Measurements from ENCODE around the gene EGFL7. TPM values are rescaled to one million over a fixed set of nuclear protein-coding genes. Genes with fewer than 3 reads are reported as not detected.

EGFL7 gene
- total and polyA plus RNA-seq, 10 of the 15 experiments (the other 5 are each of a cell fraction or from before 2014, with no cell fraction given), result 0.06 to 0.46 (median 0.19) TPM; not detected in 5

GRCh38 chr9:136648751-136649150, 14.0 kb upstream of the EGFL7 start:
- POLR2A ChIA-PET, result no interaction called here
- Histone ChIP-seq H2AFZ (ENCODE audit: control insufficient read depth, low read depth, low read length) (no peak overlapping the region), H3K4me2 (ENCODE audit: control insufficient read depth, insufficient read depth) (no peak overlapping the region), H3K36me3 (ENCODE audit: control insufficient read depth in 2 of 2, insufficient read depth in 2 of 2, low read length in 1 of 2) (no peaks in the 10 kb centered on the region), H3K27ac (ENCODE audit: control insufficient read depth, insufficient read depth) (no peak overlapping the region), H3K4me3 (no peak overlapping the region), H4K20me1 (ENCODE audit: control insufficient read depth, insufficient read depth) (no peaks in the 10 kb centered on the region), H3K79me2 (ENCODE audit: control insufficient read depth, insufficient read depth, low read length) (no peaks in the 10 kb centered on the region), H3K27me3 (replicated peaks in 1 of 2; ENCODE audit: control insufficient read depth in 2 of 2, insufficient read depth in 2 of 2, low read length in 1 of 2) (peaks cover 0 to 5% of the 10 kb centered on the region in 2 experiments; a peak in 3 of 4 replicates), H3K9ac (ENCODE audit: control insufficient read depth, insufficient read depth, low read length) (no peak overlapping the region), H3K9me3 (replicated peaks; ENCODE audit: control insufficient read depth, insufficient read depth, low read length) (no peaks in the 10 kb centered on the region), H3K4me1 (ENCODE audit: control insufficient read depth, insufficient read depth, low read length) (peaks cover 12% of the 10 kb centered on the region)
- intact Hi-C loops (cut with micrococcal nuclease; ENCODE audit: unreplicated experiment), result no loop called here
- no TSS peak for BruUV-seq (replicated peaks)
- WGBS (ENCODE audit: insufficient coverage, insufficient replicate concordance, low lambda C conversion rate, missing lambda C conversion rate), result 24% methylated on average over 16 of the region's 16 CpGs
- SMC1A ChIA-PET (ENCODE audit: uncharacterized antibody, unreplicated experiment), result no interaction called here
- ATAC-seq, result no peak
- DNase-seq (ENCODE audit: low read depth, low spot score), result no peak
- in situ Hi-C loops (cut with MboI), result no loop called here
- CTCF ChIA-PET, result interaction anchor here (0.9 to 1.1 kb wide), 2 partner anchors 23 to 163 kb away, joined by 3 read pairs; no protein-coding TSS in a partner anchor
- no peak for FAIRE-seq
- RAD21 ChIA-PET (ENCODE audit: unreplicated experiment), result no interaction called here
- TF ChIP-seq MTA3 (IDR thresholded peaks at IDR 0.05; ENCODE audit: borderline replicate concordance, low read length), result no peak
- no peak for TF ChIP-seq ESRRA (IDR thresholded peaks at IDR 0.05; ENCODE audit: low read length)
- no peak for TF ChIP-seq E2F4 (IDR thresholded peaks at IDR 0.05; ENCODE audit: low read depth, low read length)
- TF ChIP-seq ELK1 (IDR thresholded peaks at IDR 0.05; ENCODE audit: low read depth, low read length), result no peak
- TF ChIP-seq CHD2 (IDR thresholded peaks at IDR 0.05; ENCODE audit: borderline replicate concordance, low read depth, low read length), result no peak
- no peak for TF ChIP-seq POLR2AphosphoS2 (IDR thresholded peaks at IDR 0.05; ENCODE audit: low read depth, low read length)
- no peak for TF ChIP-seq IRF3 (IDR thresholded peaks at IDR 0.05)
- no peak for TF ChIP-seq CTCF (IDR thresholded peaks at IDR 0.05 in 2 of 3, conservative IDR thresholded peaks at IDR 0.05 in 1 of 3; ENCODE audit: control insufficient read depth in 2 of 3, extremely low read depth in 1 of 3, insufficient read depth in 1 of 3, low read depth in 3 of 3, low read length in 3 of 3)
- no peak for TF ChIP-seq ZNF274 (IDR thresholded peaks at IDR 0.05; ENCODE audit: insufficient read depth, insufficient read length)
- no peak for TF ChIP-seq HCFC1 (IDR thresholded peaks at IDR 0.05; ENCODE audit: low read length)
- no peak for TF ChIP-seq FOS (IDR thresholded peaks at IDR 0.05; ENCODE audit: borderline replicate concordance, extremely low read depth, insufficient read length)
- TF ChIP-seq IRF5 (IDR thresholded peaks at IDR 0.05; ENCODE audit: borderline replicate concordance), result no peak
- TF ChIP-seq MAX (IDR thresholded peaks at IDR 0.05; ENCODE audit: low read depth, low read length), result no peak
- TF ChIP-seq TARDBP (IDR thresholded peaks at IDR 0.05; ENCODE audit: borderline replicate concordance), result no peak
- TF ChIP-seq ASH2L (IDR thresholded peaks at IDR 0.05; ENCODE audit: borderline replicate concordance, low read depth), result no peak

All from GM12878 (cell line).